Stimulated activated CD8-positive, alpha-beta memory T cell treated with anti-CD3 and anti-CD28 coated beads, Interleukin-12 subunit alpha, Interleukin-12 subunit beta, amount 100 ng/mL, for 1 hour (primary cell): ENCODE data around the gene G3BP1.
"Not testable (repeated sequence)": the region's sequence is repeated elsewhere in the genome, so short reads cannot be mapped to it uniquely, and the experiment has no call there.

ENCODE experiments used
- DNase-seq: peaks from one replicate; pipeline ENCODE4 v3.0.0-alpha.2; 2020; ENCODE audit warnings: low read depth

The G3BP1 gene

GRCh38 chr5:151798674-151799073 is 26.9 kb downstream of the G3BP1 start:
- no peak for DNase-seq

- no peak for DNase-seq
These were observed 27.7 kb downstream of the G3BP1 start for GRCh38 chr5:151799407-151799806.

GRCh38 chr5:151800532-151800931 is 28.8 kb downstream of the G3BP1 start:
- DNase-seq, result no peak

GRCh38 chr5:151805414-151806223 is 33.9 kb downstream of the G3BP1 start:
- DNase-seq, result no peak

- DNase-seq, result no peak
These were observed 36.9 kb downstream of the G3BP1 start for GRCh38 chr5:151808451-151809169.

- DNase-seq, result no peak
These were observed 38.7 kb downstream of the G3BP1 start for GRCh38 chr5:151810449-151810848.

- no peak for DNase-seq
These were observed 39.1 kb downstream of the G3BP1 start for GRCh38 chr5:151810897-151811296.

- no peak for DNase-seq
These were observed 40.0 kb downstream of the G3BP1 start for GRCh38 chr5:151811593-151812321.

GRCh38 chr5:151812757-151813309 is 41.1 kb downstream of the G3BP1 start:
- no peak for DNase-seq

GRCh38 chr5:151815051-151815450 is 43.3 kb downstream of the G3BP1 start:
- DNase-seq, result no peak

GRCh38 chr5:151819830-151820229 is 48.1 kb downstream of the G3BP1 start:
- no peak for DNase-seq

- DNase-seq, result no peak
These were observed 48.5 kb downstream of the G3BP1 start for GRCh38 chr5:151820271-151820670.

- DNase-seq, result no peak
These were observed 49.1 kb downstream of the G3BP1 start for GRCh38 chr5:151820903-151821302.

- no peak for DNase-seq
These were observed 50.4 kb downstream of the G3BP1 start for GRCh38 chr5:151822141-151822540.

- peak; percentile 12 for DNase-seq
These were observed 53.7 kb downstream of the G3BP1 start for GRCh38 chr5:151825445-151825844.

- no peak for DNase-seq
These were observed 57.6 kb downstream of the G3BP1 start for GRCh38 chr5:151829370-151829769.

- not testable (repeated sequence) for DNase-seq
These were observed 61.1 kb downstream of the G3BP1 start for GRCh38 chr5:151832843-151833242.

GRCh38 chr5:151846765-151847164 is 75.0 kb downstream of the G3BP1 start:
- DNase-seq, result no peak

GRCh38 chr5:151847871-151848270 is 76.1 kb downstream of the G3BP1 start:
- DNase-seq, result no peak

- no peak for DNase-seq
These were observed 83.9 kb downstream of the G3BP1 start for GRCh38 chr5:151855701-151856100.

- no peak for DNase-seq
These were observed 85.1 kb downstream of the G3BP1 start for GRCh38 chr5:151856861-151857260.

GRCh38 chr5:151860867-151861266 is 89.1 kb downstream of the G3BP1 start:
- not testable (repeated sequence) for DNase-seq
